Measurements from ENCODE around the gene ATP2C2. TPM values are rescaled to one million over a fixed set of nuclear protein-coding genes. Genes with fewer than 3 reads are reported as not detected.

The ATP2C2 gene
- total and polyA plus RNA-seq, 2 of the 8 experiments (the other 6 are each of a cell fraction or from before 2014, with no cell fraction given): 1.2 to 2.8 TPM

- TF ChIP-seq, protein P1, sequence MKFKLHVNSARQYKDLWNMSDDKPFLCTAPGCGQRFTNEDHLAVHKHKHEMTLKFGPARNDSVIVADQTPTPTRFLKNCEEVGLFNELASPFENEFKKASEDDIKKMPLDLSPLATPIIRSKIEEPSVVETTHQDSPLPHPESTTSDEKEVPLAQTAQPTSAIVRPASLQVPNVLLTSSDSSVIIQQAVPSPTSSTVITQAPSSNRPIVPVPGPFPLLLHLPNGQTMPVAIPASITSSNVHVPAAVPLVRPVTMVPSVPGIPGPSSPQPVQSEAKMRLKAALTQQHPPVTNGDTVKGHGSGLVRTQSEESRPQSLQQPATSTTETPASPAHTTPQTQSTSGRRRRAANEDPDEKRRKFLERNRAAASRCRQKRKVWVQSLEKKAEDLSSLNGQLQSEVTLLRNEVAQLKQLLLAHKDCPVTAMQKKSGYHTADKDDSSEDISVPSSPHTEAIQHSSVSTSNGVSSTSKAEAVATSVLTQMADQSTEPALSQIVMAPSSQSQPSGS (IDR thresholded peaks at IDR 0.05; ENCODE audit: low read length): no peak
- TF ChIP-seq, protein P2, sequence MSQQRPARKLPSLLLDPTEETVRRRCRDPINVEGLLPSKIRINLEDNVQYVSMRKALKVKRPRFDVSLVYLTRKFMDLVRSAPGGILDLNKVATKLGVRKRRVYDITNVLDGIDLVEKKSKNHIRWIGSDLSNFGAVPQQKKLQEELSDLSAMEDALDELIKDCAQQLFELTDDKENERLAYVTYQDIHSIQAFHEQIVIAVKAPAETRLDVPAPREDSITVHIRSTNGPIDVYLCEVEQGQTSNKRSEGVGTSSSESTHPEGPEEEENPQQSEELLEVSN (IDR thresholded peaks at IDR 0.05): no peak
- TF ChIP-seq SP1 (IDR thresholded peaks at IDR 0.05; ENCODE audit: low read depth, low read length) (no peak), BACH1 (IDR thresholded peaks at IDR 0.05; ENCODE audit: low read length) (no peak), HDAC6 (IDR thresholded peaks at IDR 0.05; ENCODE audit: low read depth, low read length) (no peak), SIX5 (IDR thresholded peaks at IDR 0.05; ENCODE audit: low read depth, low read length) (no peak), CBX5 (IDR thresholded peaks at IDR 0.05; ENCODE audit: low read depth, low read length) (no peak), SAP30 (IDR thresholded peaks at IDR 0.05; ENCODE audit: insufficient read depth, insufficient replicate concordance, low read length) (no peak), BCL11A (IDR thresholded peaks at IDR 0.05; ENCODE audit: low read depth in 2 of 2, low read length in 2 of 2) (no peak)
Measured at GRCh38 chr16:84360748-84361147, 7.6 kb upstream of the ATP2C2 start (continued).

All from H1 (cell line).